Measurements from ENCODE around the gene PDCD6IP. TPM values are rescaled to one million over a fixed set of nuclear protein-coding genes. Genes with fewer than 3 reads are reported as not detected.

Gene PDCD6IP
- total RNA-seq, 2 donors from 2014 or later = 445 to 448 TPM

DNA sequence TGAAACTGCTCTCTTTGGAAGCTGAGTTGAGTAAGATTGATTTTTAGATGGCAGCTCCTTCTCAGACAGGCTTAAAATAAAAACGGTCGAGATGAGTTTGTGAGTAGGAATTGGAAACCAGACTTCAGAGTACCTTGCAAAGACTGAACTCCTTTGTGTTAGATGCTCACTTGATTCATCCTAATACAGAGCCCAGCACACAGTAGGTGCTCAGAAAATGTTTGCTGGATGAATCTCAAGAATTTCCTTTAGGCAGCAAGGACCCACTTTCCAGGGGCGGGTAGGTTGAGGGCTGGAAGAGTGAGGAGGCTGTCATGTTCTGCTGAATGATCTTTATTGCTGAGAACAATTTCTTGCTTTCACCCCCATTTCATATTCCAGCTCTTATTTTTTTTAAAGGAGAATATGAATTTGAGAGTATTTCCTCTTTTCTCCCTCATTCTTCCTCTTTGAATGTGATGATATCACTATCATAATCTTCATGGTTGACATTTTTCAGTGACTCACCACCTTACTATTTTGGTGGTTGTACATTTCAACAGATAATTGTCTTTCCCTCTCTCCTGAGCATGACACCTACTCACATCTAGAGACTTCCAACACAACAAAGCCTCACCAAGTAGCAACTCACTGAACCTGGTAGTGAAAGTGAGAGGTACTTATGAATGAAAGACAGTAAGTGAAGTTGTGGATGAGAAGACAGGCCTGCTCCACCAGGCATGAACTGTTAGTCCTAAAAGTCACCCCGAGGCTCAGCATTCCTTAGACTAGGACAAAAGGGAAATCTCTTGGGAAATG is 113.3 kb downstream of the PDCD6IP start:
- intact Hi-C loops (cut with DNase I, micrococcal nuclease) = no loop called here
- no peak for DNase-seq
- no peak for ATAC-seq

DNA sequence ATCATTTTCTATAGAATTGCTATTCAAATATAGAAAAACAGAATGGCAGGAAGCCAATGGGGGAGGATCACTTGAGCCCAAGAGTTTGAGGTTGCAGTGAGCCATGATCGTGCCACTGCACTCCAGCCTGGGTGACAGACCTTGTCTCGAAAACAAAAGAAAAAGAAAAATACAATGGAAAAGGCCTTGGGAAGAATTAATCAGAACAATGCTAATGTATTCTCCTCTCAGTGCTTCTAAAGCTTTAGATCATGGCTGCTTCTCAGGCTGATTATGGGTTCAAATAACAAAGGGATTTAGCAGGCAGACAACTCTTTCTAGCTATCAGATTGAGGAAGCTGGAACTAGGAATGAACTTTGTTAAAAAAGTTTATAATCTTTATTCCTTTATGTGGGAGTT is 115.8 kb downstream of the PDCD6IP start:
- intact Hi-C loops (cut with DNase I, micrococcal nuclease) = no loop called here
- ATAC-seq (no peak), DNase-seq (no peak)

DNA sequence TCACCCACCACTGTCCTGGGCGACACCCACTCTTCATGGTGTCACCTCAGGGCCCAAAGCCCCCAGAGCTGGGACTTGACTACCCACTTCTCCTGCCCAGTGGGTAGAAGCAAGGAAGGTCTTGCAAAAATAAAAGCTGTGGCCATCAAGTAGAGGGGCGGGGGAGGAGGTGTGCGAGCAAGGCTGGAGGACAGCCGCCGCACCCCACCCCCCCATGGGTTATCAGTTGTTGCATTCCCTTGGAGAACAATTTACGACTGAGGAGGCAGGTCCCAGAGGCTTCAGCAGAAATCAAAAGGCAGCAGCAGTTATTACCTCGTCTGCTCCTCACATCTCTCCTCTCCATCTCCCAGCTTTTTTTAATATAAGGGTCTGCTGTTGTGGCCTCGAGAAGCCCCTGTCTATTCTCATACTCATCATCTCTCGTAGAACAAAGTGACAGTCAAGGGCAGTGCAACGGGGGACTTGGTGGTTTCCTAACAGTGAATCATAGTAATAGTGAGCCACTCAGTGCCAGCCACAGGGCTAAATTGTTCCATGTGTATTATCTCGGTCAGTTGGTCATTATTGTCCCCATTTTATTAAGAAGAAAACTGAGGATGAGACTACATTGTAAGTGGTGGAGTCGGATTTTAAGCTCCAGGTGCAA is 116.4 kb downstream of the PDCD6IP start:
- no peak for DNase-seq
- ATAC-seq = no peak
- intact Hi-C loops (cut with DNase I, micrococcal nuclease) = no loop called here

DNA sequence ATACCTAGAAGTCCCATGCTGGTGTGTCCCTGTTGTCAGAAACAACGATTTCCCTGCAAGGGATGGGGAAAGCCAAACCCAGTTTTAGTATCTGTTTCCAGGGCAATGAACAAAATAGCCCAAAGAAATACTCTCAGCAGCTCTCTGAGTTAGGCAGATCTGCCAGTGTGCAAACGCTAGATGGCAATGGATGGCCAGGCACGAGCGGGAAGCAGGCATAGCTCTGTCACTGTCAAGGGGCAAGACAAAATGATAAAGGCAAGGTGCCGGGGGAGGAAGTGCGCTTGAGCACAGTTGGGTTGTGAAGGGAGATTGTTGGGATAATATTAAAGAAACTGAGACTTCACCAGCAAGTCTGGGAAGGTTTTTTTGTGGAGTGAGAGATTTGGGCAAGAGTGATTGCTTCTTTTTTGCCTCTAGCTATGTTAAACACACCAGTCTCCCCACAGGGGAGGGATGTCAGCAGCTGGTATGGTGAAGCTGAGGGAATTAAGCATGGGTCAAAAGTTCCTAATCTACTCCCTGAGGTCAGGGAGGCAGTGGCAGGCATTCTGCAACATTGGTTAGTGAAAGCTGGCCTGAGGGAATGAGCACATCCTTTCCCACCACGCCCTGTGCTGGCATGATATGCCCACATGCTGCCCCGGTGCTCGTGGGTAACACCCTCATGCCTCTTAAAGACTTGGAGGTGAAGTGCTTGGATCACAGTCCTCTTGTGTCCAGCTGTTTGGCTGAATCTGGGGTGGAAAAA is 117.5 kb downstream of the PDCD6IP start:
- ATAC-seq (no peak), DNase-seq (no peak)
- intact Hi-C loops (cut with DNase I, micrococcal nuclease) = no loop called here

DNA sequence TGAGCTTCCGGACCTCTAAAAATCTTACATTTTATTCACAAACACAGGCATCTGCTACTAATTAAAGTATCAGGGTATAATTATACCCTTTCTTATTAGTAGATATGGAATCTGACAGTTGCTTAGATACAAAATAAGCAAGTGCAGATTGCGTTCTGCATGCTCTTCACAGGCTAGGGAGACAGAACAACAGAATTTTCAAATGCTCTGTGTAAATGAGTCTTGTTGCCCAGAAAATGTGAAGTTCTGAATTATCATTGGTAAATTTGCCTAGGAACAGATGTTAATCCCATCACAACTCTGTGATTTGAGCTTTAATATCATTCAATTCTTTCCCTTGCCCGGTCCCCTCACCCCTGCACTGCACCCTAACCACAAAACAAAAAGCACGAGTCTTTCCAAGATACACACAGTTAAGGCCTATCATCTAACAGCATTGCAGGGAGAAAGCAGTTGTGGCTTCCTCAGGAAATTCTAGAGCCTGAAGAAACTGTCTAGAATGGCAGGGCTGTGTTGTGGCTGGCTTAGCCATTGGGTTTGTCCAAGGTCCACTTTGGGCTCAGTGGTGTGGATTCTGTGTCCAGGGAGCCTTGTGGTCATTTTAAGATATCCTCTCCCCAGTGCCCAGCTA is 119.8 kb downstream of the PDCD6IP start:
- ATAC-seq (no peak), DNase-seq (no peak)
- intact Hi-C loops (cut with DNase I, micrococcal nuclease) = no loop called here

Other genes with a start within 250 kb of the PDCD6IP start
- 10 to 100 TPM; 37.2 to 41.2 TPM for gene CLASP2, start 80.4 kb upstream of the PDCD6IP start, total RNA-seq

All from left colon (tissue), 2 donors.